ENCODE measurements around the gene CYP27B1. TPM values are rescaled to one million over a fixed set of nuclear protein-coding genes. Genes with fewer than 3 reads are reported as not detected.

The CYP27B1 gene
- total RNA-seq, 1 donor from 2014 or later: 3.9 TPM

DNA sequence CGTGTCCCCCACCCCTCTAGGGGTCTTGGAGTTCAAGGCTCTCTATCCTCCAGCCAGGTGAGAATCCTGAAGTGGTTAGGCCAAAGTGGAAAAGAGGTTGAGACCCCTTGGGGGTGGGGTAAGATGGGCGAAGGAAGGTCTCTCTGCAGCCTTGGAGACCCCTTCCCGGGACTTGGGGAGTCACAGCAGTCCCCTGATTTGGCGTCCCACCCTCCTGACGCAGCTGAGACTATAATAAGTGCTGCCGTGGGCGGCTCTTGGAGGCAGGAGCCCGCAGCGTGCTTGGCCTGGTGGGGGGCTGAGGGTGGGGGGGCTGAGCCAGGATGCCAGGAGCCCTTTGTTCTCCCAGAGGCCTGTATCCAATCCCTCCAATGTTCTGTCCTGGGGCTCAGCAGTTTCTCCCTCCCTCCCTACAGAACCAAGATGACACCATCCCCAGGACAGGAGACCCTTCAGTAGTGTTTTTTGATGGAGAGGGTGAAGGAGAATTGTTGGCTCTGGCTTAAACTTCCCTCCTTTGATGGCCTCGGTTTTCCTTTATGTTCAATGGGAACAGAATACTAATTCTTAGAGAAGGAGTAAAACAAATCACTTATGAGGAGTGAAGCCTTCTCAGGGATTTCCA lies 26.9 kb downstream of the CYP27B1 start:
- no peak overlapping the region for H3K4me3 ChIP-seq (ENCODE audit: low read depth, low read length)
- DNase-seq (ENCODE audit: low read depth) (no peak), FAIRE-seq (no peak)
- no peaks in the 10 kb centered on the region for H3K36me3 ChIP-seq (ENCODE audit: control insufficient read depth, insufficient read depth, low read length)
- TF ChIP-seq, protein P1, sequence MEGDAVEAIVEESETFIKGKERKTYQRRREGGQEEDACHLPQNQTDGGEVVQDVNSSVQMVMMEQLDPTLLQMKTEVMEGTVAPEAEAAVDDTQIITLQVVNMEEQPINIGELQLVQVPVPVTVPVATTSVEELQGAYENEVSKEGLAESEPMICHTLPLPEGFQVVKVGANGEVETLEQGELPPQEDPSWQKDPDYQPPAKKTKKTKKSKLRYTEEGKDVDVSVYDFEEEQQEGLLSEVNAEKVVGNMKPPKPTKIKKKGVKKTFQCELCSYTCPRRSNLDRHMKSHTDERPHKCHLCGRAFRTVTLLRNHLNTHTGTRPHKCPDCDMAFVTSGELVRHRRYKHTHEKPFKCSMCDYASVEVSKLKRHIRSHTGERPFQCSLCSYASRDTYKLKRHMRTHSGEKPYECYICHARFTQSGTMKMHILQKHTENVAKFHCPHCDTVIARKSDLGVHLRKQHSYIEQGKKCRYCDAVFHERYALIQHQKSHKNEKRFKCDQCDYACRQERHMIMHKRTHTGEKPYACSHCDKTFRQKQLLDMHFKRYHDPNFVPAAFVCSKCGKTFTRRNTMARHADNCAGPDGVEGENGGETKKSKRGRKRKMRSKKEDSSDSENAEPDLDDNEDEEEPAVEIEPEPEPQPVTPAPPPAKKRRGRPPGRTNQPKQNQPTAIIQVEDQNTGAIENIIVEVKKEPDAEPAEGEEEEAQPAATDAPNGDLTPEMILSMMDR (IDR thresholded peaks at IDR 0.05; ENCODE audit: insufficient read depth, low read length, severe bottlenecking): no peak
- peaks cover 39% of the 10 kb centered on the region for H3K27me3 ChIP-seq (ENCODE audit: control insufficient read depth, insufficient read depth, low read length)

DNA sequence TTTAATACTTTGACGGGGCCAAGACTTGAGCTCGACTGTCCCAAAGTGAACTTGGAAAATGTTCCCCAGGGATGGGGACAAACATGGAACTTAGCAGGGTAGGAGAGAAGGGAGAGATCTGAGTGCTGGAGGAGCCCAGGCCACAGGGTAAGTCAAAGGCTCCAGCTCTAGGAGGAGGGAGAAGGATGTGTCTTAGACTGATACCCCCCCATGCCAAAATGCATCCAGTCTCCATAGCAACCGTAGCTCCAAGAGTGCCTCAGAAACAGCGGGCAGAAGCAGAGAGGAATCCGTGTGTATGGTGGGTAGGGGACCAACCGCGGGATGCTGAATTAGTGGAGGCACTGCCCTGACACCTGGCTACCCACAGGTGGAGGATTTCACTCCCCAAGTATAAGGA lies 27.5 kb downstream of the CYP27B1 start:
- Histone ChIP-seq H3K27me3 (ENCODE audit: control insufficient read depth, insufficient read depth, low read length) (peaks cover 41% of the 10 kb centered on the region), H3K4me3 (ENCODE audit: low read depth, low read length) (no peak overlapping the region), H3K36me3 (ENCODE audit: control insufficient read depth, insufficient read depth, low read length) (no peaks in the 10 kb centered on the region)
- FAIRE-seq: no peak
- TF ChIP-seq, protein P1 (IDR thresholded peaks at IDR 0.05; ENCODE audit: insufficient read depth, low read length, severe bottlenecking): no peak
- no peak for DNase-seq (ENCODE audit: low read depth)

DNA sequence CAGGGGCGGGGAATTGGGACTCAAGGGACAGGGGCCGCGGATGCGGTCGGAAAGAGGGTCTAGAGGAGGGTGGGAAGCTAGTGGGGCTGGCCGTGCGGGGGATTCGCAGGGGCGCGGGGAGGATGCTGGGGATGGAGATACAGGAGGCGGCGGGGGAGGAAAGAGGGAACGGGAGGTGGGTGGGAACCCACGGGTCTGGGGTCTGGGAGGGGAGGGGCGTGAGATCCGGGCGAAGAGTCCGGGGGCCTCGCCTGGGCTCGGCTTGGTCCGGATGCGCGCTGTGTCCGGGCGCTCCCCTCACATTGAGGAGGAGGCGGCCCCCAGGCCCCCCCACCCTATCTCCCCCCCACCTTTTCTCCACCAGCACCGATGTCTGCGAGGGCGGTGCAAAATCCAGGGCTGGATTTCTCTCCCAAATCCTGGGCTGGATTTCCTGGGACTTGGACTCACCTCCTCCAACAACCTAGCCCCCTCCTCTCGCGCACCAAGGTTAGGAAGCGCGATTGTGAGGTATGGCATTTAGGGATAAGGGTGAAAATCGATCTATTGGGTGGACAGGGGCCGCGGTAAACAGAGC lies 28.1 kb downstream of the CYP27B1 start, which contains the start of gene AGAP2:
TSS of gene AGAP2 (minus strand) at position 82 of the 577 bp plus-strand sequence. CDS start 496 bp downstream, outside the sequence.
- FAIRE-seq (no peak), DNase-seq (ENCODE audit: low read depth) (no peak)
- TF ChIP-seq, protein P1 (IDR thresholded peaks at IDR 0.05; ENCODE audit: insufficient read depth, low read length, severe bottlenecking): no peak
- no peaks in the 10 kb centered on the region for H3K36me3 ChIP-seq (ENCODE audit: control insufficient read depth, insufficient read depth, low read length)
- H3K27me3 ChIP-seq (ENCODE audit: control insufficient read depth, insufficient read depth, low read length): peaks cover 42% of the 10 kb centered on the region
- no peak within 1 kb of the TSS for H3K4me3 ChIP-seq (ENCODE audit: low read depth, low read length)

DNA sequence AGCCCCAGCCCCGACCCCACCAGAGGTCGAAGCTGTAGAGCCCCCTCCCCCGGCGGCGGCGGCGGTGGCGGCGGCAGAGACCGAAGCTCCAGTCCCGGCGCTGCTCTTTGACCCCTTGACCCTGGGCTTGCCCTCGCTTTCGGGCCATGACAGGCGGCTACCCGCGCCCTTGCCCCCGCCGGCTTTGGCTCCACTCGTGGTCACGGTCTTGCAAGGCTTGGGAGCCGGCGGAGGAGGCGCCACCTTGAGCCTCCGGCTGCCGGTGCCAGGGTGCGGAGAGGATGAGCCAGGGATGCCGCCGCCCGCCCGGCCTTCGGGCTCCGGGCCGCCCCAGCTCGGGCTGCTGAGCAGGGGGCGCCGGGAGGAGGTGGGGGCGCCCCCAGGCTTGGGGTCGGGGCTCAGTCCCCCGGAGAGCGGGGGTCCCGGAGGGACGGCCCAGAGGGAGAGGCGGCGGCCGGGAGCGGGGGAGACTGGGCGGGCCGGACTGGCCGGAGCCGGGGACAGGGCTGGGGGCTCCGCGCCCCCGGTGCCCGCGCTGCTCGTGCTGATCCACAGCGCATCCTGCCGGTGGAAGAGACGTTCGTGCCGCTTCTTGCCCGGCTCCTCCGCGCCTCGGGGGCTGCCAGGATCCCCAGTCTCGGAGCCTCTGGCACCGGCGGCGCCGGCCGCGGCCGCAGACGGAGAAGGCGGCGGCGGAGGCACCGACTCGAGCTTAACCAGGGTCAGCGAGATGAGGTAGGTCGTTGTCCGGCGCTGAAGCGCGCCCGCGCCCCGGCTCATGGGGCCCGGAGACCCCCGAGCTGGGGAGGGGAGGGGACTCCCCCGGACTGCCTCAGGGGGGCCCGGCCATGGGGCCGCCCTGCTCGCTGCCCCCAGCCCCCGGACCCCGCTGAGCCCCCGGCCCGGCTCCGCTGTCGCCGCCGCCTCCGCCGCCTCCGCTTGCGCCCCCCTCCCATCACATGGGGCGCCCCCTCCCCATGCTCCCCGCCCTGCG lies 29.1 kb downstream of the CYP27B1 start:
- DNase-seq (ENCODE audit: low read depth): no peak
- Histone ChIP-seq H3K27me3 (ENCODE audit: control insufficient read depth, insufficient read depth, low read length) (peaks cover 44% of the 10 kb centered on the region), H3K36me3 (ENCODE audit: control insufficient read depth, insufficient read depth, low read length) (no peaks in the 10 kb centered on the region), H3K4me3 (ENCODE audit: low read depth, low read length) (no peak overlapping the region)
- TF ChIP-seq, protein P1 (IDR thresholded peaks at IDR 0.05; ENCODE audit: insufficient read depth, low read length, severe bottlenecking): peak; percentile 40
- FAIRE-seq: no peak

DNA sequence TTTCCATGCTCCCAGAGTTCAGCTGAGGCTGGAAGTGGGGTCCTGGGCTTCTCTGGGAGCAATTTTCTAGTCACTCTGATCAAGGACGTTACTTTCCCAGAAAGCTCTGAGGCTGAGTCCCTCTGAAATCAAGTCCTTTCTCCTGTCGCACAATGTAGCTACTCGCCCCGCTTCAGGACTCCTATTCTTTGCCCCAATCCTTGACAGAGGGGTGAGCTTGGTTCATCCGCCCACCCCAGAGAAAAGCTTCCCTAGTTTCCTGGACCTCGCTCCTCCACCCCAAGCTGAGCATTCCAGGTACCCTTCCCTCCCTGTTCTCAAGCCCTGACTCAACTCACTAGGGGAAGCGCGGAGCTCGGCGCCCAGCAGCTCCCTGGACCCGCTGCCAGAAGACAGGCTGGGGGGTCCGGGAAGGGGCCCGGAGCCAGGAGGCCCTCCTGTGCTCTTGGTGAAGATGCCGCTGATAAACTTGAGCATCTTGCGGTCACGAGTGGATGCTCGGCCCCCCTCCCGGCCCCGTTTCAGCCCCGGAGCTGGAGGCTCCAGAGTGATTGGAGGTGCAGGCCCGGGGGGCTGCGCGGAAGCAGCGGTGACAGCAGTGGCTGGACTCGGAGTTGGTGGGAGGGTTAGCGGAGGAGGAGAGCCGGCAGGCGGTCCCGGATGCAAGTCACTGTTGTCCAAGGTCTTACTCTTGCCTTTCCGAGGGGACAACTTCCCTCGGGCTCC lies 30.0 kb downstream of the CYP27B1 start:
- TF ChIP-seq, protein P1 (IDR thresholded peaks at IDR 0.05; ENCODE audit: insufficient read depth, low read length, severe bottlenecking): no peak
- Histone ChIP-seq H3K36me3 (ENCODE audit: control insufficient read depth, insufficient read depth, low read length) (no peaks in the 10 kb centered on the region), H3K27me3 (ENCODE audit: control insufficient read depth, insufficient read depth, low read length) (peaks cover 44% of the 10 kb centered on the region), H3K4me3 (ENCODE audit: low read depth, low read length) (no peak overlapping the region)
- FAIRE-seq: no peak
- DNase-seq (ENCODE audit: low read depth): no peak

Data from bronchial epithelial cell (primary cell).